ENCODE measurements around the gene AFF2.

AFF2 gene

DNA sequence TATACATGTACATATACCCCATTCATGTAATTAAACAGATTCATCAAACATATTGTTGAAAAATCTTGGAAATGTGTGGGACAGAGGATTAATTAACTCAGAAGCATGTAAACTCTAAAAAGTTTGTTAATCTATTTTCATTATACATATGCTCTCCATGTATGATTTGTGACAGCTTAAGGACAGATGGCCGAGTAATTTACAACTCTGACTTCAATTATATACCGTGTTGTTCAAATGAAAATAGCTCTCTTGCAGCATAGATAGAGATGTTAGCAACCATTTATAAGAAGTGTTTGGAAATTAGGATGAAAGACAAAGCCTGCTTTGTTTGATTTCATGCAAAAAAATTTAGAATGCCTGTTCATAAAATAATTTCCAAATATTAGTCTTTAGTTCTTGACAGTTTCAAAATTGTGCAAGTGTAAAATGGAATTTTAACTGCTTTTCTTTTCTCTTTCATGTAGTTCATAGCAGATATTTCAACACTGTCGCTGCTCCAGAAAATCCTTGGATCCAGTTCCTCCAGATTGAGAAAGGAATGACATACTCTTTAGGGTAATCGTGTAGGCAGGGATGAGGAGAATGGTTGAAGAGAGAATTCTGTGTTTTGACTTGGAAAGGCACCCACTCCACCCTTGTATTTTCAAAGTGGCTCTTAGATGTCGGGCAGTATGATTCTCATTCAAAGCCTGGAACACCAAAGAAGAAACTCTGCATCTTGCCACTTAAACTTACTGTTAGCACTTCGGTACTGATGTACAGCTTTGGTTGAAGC lies 23.1 kb downstream of the AFF2 start:
- TF ChIP-seq TCF4 (CRISPR knock-in tag; IDR thresholded peaks at IDR 0.05; ENCODE audit: borderline replicate concordance) (no peak), ZNF70 (CRISPR knock-in tag; IDR thresholded peaks at IDR 0.05) (no peak), RARB (CRISPR knock-in tag; IDR thresholded peaks at IDR 0.05) (no peak), ZNF8 (CRISPR knock-in tag; IDR thresholded peaks at IDR 0.05) (no peak), SNAI2 (CRISPR knock-in tag; IDR thresholded peaks at IDR 0.05) (no peak), ARNTL (CRISPR knock-in tag; IDR thresholded peaks at IDR 0.05; ENCODE audit: borderline replicate concordance, low read depth) (no peak), BACH2 (CRISPR knock-in tag; IDR thresholded peaks at IDR 0.05; ENCODE audit: borderline replicate concordance) (no peak), ZNF565 (CRISPR knock-in tag; conservative IDR thresholded peaks at IDR 0.05; ENCODE audit: low read depth) (no peak), CSDC2 (CRISPR knock-in tag; IDR thresholded peaks at IDR 0.05) (no peak), PPARA (CRISPR knock-in tag; IDR thresholded peaks at IDR 0.05; ENCODE audit: borderline replicate concordance) (no peak), ZFP30 (CRISPR knock-in tag; IDR thresholded peaks at IDR 0.05) (no peak), TOX (CRISPR knock-in tag; IDR thresholded peaks at IDR 0.05; ENCODE audit: borderline replicate concordance) (no peak)
- ATAC-seq, result no peak

DNA sequence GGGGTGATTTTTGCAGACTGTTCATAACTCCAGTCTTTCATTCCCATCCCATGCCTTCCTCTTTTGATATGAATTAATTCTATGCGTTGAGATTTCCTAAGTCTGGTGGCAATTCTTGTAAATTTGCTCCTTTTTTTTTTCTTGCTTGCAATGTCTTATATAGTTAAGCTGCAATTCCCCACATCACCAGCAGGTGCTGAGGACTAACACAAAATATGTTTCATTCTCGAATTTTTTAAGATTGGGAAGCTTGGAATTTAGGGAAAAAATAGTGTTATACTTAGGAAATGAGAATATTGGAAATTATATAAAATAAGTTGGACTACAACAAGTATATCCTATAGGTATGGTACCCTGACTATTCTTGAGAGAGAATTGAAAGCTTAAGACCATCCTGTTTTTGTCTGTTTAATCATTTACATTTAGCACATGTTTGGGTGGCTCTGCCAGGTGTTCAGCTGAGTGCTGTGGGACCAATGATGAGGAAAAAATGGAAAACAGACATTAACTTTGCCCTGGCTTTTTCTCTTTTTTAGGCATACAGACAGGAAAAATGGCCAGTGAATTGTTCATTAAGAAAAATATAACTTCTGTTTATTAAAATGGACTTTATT lies 30.2 kb downstream of the AFF2 start:
- TF ChIP-seq ISL1 (CRISPR knock-in tag; IDR thresholded peaks at IDR 0.05) (no peak), GLIS3 (CRISPR knock-in tag; IDR thresholded peaks at IDR 0.05) (no peak), TOX (CRISPR knock-in tag; IDR thresholded peaks at IDR 0.05; ENCODE audit: borderline replicate concordance) (no peak), ZFP3 (CRISPR knock-in tag; IDR thresholded peaks at IDR 0.05) (no peak), ZC3H10 (CRISPR knock-in tag; IDR thresholded peaks at IDR 0.05) (no peak), ZNF8 (CRISPR knock-in tag; IDR thresholded peaks at IDR 0.05) (no peak), ZFP30 (CRISPR knock-in tag; IDR thresholded peaks at IDR 0.05) (no peak), TCF4 (CRISPR knock-in tag; IDR thresholded peaks at IDR 0.05; ENCODE audit: borderline replicate concordance) (no peak), RARB (CRISPR knock-in tag; IDR thresholded peaks at IDR 0.05) (no peak), OSR1 (CRISPR knock-in tag; IDR thresholded peaks at IDR 0.05) (no peak), SNAI2 (CRISPR knock-in tag; IDR thresholded peaks at IDR 0.05) (no peak), ESRRG (CRISPR knock-in tag; IDR thresholded peaks at IDR 0.05) (no peak), ARNTL (CRISPR knock-in tag; IDR thresholded peaks at IDR 0.05; ENCODE audit: borderline replicate concordance, low read depth) (no peak), ZNF565 (CRISPR knock-in tag; conservative IDR thresholded peaks at IDR 0.05; ENCODE audit: low read depth) (no peak), ZNF70 (CRISPR knock-in tag; IDR thresholded peaks at IDR 0.05) (no peak)
- TF ChIP-seq, protein P1, sequence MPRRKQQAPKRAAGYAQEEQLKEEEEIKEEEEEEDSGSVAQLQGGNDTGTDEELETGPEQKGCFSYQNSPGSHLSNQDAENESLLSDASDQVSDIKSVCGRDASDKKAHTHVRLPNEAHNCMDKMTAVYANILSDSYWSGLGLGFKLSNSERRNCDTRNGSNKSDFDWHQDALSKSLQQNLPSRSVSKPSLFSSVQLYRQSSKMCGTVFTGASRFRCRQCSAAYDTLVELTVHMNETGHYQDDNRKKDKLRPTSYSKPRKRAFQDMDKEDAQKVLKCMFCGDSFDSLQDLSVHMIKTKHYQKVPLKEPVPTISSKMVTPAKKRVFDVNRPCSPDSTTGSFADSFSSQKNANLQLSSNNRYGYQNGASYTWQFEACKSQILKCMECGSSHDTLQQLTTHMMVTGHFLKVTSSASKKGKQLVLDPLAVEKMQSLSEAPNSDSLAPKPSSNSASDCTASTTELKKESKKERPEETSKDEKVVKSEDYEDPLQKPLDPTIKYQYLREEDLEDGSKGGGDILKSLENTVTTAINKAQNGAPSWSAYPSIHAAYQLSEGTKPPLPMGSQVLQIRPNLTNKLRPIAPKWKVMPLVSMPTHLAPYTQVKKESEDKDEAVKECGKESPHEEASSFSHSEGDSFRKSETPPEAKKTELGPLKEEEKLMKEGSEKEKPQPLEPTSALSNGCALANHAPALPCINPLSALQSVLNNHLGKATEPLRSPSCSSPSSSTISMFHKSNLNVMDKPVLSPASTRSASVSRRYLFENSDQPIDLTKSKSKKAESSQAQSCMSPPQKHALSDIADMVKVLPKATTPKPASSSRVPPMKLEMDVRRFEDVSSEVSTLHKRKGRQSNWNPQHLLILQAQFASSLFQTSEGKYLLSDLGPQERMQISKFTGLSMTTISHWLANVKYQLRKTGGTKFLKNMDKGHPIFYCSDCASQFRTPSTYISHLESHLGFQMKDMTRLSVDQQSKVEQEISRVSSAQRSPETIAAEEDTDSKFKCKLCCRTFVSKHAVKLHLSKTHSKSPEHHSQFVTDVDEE (CRISPR knock-in tag; IDR thresholded peaks at IDR 0.05), result no peak
- TF ChIP-seq, protein P2, sequence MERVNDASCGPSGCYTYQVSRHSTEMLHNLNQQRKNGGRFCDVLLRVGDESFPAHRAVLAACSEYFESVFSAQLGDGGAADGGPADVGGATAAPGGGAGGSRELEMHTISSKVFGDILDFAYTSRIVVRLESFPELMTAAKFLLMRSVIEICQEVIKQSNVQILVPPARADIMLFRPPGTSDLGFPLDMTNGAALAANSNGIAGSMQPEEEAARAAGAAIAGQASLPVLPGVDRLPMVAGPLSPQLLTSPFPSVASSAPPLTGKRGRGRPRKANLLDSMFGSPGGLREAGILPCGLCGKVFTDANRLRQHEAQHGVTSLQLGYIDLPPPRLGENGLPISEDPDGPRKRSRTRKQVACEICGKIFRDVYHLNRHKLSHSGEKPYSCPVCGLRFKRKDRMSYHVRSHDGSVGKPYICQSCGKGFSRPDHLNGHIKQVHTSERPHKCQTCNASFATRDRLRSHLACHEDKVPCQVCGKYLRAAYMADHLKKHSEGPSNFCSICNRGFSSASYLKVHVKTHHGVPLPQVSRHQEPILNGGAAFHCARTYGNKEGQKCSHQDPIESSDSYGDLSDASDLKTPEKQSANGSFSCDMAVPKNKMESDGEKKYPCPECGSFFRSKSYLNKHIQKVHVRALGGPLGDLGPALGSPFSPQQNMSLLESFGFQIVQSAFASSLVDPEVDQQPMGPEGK (CRISPR knock-in tag; IDR thresholded peaks at IDR 0.05; ENCODE audit: borderline replicate concordance), result no peak
- TF ChIP-seq, protein P3, sequence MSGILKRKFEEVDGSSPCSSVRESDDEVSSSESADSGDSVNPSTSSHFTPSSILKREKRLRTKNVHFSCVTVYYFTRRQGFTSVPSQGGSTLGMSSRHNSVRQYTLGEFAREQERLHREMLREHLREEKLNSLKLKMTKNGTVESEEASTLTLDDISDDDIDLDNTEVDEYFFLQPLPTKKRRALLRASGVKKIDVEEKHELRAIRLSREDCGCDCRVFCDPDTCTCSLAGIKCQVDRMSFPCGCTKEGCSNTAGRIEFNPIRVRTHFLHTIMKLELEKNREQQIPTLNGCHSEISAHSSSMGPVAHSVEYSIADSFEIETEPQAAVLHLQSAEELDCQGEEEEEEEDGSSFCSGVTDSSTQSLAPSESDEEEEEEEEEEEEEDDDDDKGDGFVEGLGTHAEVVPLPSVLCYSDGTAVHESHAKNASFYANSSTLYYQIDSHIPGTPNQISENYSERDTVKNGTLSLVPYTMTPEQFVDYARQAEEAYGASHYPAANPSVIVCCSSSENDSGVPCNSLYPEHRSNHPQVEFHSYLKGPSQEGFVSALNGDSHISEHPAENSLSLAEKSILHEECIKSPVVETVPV (CRISPR knock-in tag; IDR thresholded peaks at IDR 0.05), result no peak
- TF ChIP-seq, protein P4, sequence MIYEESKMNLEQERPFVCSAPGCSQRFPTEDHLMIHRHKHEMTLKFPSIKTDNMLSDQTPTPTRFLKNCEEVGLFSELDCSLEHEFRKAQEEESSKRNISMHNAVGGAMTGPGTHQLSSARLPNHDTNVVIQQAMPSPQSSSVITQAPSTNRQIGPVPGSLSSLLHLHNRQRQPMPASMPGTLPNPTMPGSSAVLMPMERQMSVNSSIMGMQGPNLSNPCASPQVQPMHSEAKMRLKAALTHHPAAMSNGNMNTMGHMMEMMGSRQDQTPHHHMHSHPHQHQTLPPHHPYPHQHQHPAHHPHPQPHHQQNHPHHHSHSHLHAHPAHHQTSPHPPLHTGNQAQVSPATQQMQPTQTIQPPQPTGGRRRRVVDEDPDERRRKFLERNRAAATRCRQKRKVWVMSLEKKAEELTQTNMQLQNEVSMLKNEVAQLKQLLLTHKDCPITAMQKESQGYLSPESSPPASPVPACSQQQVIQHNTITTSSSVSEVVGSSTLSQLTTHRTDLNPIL (CRISPR knock-in tag; IDR thresholded peaks at IDR 0.05; ENCODE audit: low read depth), result no peak
- no peak for ATAC-seq

DNA sequence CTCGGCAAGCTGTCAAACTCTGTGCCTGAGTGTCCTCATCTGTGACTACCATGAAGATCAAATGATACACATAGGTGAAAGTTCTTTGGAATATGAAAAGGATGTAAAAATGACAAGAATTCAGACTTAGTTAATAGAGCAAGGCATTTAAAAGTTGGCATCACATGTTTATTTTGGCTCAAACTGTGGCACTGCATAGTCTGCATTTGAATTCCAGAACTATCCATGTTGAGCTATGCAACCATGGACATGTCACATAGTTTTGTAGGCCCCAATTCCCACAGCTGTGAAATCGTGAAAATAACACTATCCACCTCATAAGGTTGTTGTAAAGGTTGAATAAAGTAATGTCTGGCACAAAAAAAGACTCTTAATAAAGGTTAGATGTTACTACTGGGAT lies 33.9 kb downstream of the AFF2 start:
- no peak for ATAC-seq
- TF ChIP-seq ZFP3 (CRISPR knock-in tag; IDR thresholded peaks at IDR 0.05), result no peak
- TF ChIP-seq ZNF70 (CRISPR knock-in tag; IDR thresholded peaks at IDR 0.05), result no peak
- no peak for TF ChIP-seq ARNTL (CRISPR knock-in tag; IDR thresholded peaks at IDR 0.05; ENCODE audit: borderline replicate concordance, low read depth)
- no peak for TF ChIP-seq TOX (CRISPR knock-in tag; IDR thresholded peaks at IDR 0.05; ENCODE audit: borderline replicate concordance)
- TF ChIP-seq, protein P2 (CRISPR knock-in tag; IDR thresholded peaks at IDR 0.05; ENCODE audit: borderline replicate concordance), result no peak
- no peak for TF ChIP-seq ZC3H10 (CRISPR knock-in tag; IDR thresholded peaks at IDR 0.05)
- TF ChIP-seq, protein P3 (CRISPR knock-in tag; IDR thresholded peaks at IDR 0.05), result no peak
- no peak for TF ChIP-seq SNAI2 (CRISPR knock-in tag; IDR thresholded peaks at IDR 0.05)
- no peak for TF ChIP-seq BACH2 (CRISPR knock-in tag; IDR thresholded peaks at IDR 0.05; ENCODE audit: borderline replicate concordance)
- TF ChIP-seq ESRRG (CRISPR knock-in tag; IDR thresholded peaks at IDR 0.05), result no peak
- TF ChIP-seq RARB (CRISPR knock-in tag; IDR thresholded peaks at IDR 0.05), result no peak
